Lung (tissue), 12 donors: ENCODE results near the gene C9orf153. TPM values are rescaled to one million over a fixed set of nuclear protein-coding genes. Genes with fewer than 3 reads are reported as not detected.
"Not testable (repeated sequence)": the region's sequence is repeated elsewhere in the genome, so short reads cannot be mapped to it uniquely, and the experiment has no call there.

Source experiments
- ATAC-seq: fragments of 200-7000 bp; cut with Tn5 transposase; one replicate; pipeline ENCODE4 v1.9.1; 2020; ENCODE audit warnings: moderate number of reproducible peaks; ENCODE audit not compliant: insufficient read depth, low FRiP score
- DNase-seq, 3 donors: peaks; one replicate each; pipeline ENCODE4 v3.0.0-alpha.2; 2013 to 2017
- H3K27ac ChIP-seq, 2 donors: one replicate each; pipeline ENCODE4 v1.5.1; 2013; ENCODE audit warnings: mild to moderate bottlenecking in 2 of 2, moderate library complexity in 2 of 2, control low read depth in 1 of 2, inconsistent platforms in 1 of 2, low read depth in 1 of 2, low read length in 1 of 2
- H3K27me3 ChIP-seq, 3 donors: one replicate each; pipeline ENCODE4 v1.5.1; 2013; ENCODE audit warnings: low read length in 2 of 3; ENCODE audit not compliant: control insufficient read depth in 3 of 3, insufficient read depth in 3 of 3
- H3K36me3 ChIP-seq, 4 donors: one replicate each; pipeline ENCODE4 v1.5.1; 2013; ENCODE audit warnings: low read length in 4 of 4, mild to moderate bottlenecking in 1 of 4, moderate library complexity in 1 of 4; ENCODE audit not compliant: control insufficient read depth in 4 of 4, insufficient read depth in 4 of 4
- H3K4me1 ChIP-seq, 5 donors: one replicate each; pipeline ENCODE4 v1.5.1; 2013; ENCODE audit warnings: low read length in 5 of 5, mild to moderate bottlenecking in 2 of 5, moderate library complexity in 1 of 5; ENCODE audit not compliant: control insufficient read depth in 5 of 5, insufficient read depth in 5 of 5
- H3K4me3 ChIP-seq: one replicate; pipeline ENCODE4 v1.5.1; 2013; ENCODE audit warnings: mild to moderate bottlenecking, control low read depth, moderate library complexity
- H3K9ac ChIP-seq, 2 donors: one replicate each; pipeline ENCODE4 v1.5.1; 2013; ENCODE audit warnings: low read length in 2 of 2, control low read depth in 1 of 2; ENCODE audit not compliant: insufficient read depth in 1 of 2
- H3K9me3 ChIP-seq, 4 donors: one replicate each; pipeline ENCODE4 v1.5.1; 2013; ENCODE audit warnings: low read length in 3 of 4, mild to moderate bottlenecking in 1 of 4, moderate library complexity in 1 of 4; ENCODE audit not compliant: control insufficient read depth in 4 of 4, insufficient read depth in 3 of 4
- CTCF ChIP-seq: IDR thresholded peaks from 2 replicates; pipeline ENCODE4 v1.5.1; 2012; ENCODE audit warnings: mild to moderate bottlenecking; ENCODE audit errors: control extremely low read depth, extremely low read depth
- WGBS, 2 donors: extraction: QIAGEN DNeasy Blood & Tissue Kit; methylation state at CpG; one replicate each; pipeline ENCODE4 v1.1.7; 2013; 5-methylcytosine and 5-hydroxymethylcytosine counted together
- polyA plus RNA-seq, 2 donors: library from polyadenylated mRNA; stranded (reverse); fragments of 200-250 nt; gene quantifications; one replicate each; pipeline ENCODE4 v1.2.1, GENCODE V29; 2013
- total RNA-seq, 2 donors: library from RNA; depleted of rRNA in 1 of 2; stranded (reverse); fragments of >200 nt in 1 of 2; gene quantifications; one replicate each; pipeline ENCODE4 v1.2.1, GENCODE V29; 2014 to 2021
- donor health status: control.
- donor health status: control.
- donor health status: Bipolar disorder and iron deficiency.
- donor health status: healthy.
- donor health status: DM: yes; HTN: yes; CAD: no.

C9orf153 gene
- total and polyA plus RNA-seq, 4 donors, result 0.02 to 2.7 (median 0.19) TPM

- no peak overlapping the region for H3K27ac ChIP-seq
- no peak for TF ChIP-seq CTCF
- WGBS, 2 donors, result 62 to 69% methylated on average over 2 of the region's 2 CpGs
- no peaks in the 10 kb centered on the region for H3K27me3 ChIP-seq
- DNase-seq, result no peak
- H3K4me3 ChIP-seq, result no peak overlapping the region
- H3K9me3 ChIP-seq, result no peaks in the 10 kb centered on the region
- no peak overlapping the region for H3K9ac ChIP-seq
- ATAC-seq, result no peak
- H3K36me3 ChIP-seq, result no peaks in the 10 kb centered on the region
- peaks cover 0 to 7% (median 0%) of the 10 kb centered on the region in 5 donors for H3K4me1 ChIP-seq
These were observed 58.8 kb downstream of the C9orf153 start for GRCh38 chr9:86200599-86201162.

GRCh38 chr9:86193088-86193487, 66.4 kb downstream of the C9orf153 start:
- 79% methylated on average over 4 of the region's 4 CpGs for WGBS, 2 donors
- H3K9me3 ChIP-seq, result peaks cover 0 to 15% (median 4%) of the 10 kb centered on the region in 4 donors
- H3K27ac ChIP-seq, result no peak overlapping the region
- DNase-seq, result no peak
- no peaks in the 10 kb centered on the region for H3K36me3 ChIP-seq
- no peaks in the 10 kb centered on the region for H3K27me3 ChIP-seq
- H3K4me3 ChIP-seq, result no peak overlapping the region
- no peak overlapping the region for H3K9ac ChIP-seq
- TF ChIP-seq CTCF, result no peak
- H3K4me1 ChIP-seq, result no peaks in the 10 kb centered on the region
- no peak for ATAC-seq

- H3K4me1 ChIP-seq, H3K4me3 ChIP-seq, DNase-seq, ATAC-seq, H3K36me3 ChIP-seq, H3K9ac ChIP-seq, H3K27me3 ChIP-seq, H3K27ac ChIP-seq: not testable (repeated sequence)
- H3K9me3 ChIP-seq, result peaks cover 0 to 15% (median 7%) of the 10 kb centered on the region in 4 donors
- WGBS, 2 donors, result 82 to 92% methylated on average over 1 of the region's 1 CpG
These were observed 68.8 kb downstream of the C9orf153 start for GRCh38 chr9:86190700-86191099.

GRCh38 chr9:86187121-86187520, 72.3 kb downstream of the C9orf153 start:
- TF ChIP-seq CTCF, result no peak
- Histone ChIP-seq H3K9ac (no peak overlapping the region), H3K4me1 (peaks cover 0 to 1% (median 0%) of the 10 kb centered on the region in 5 donors), H3K27ac (no peak overlapping the region), H3K4me3 (no peak overlapping the region), H3K9me3 (peaks cover 0 to 8% (median 2%) of the 10 kb centered on the region in 4 donors), H3K27me3 (no peaks in the 10 kb centered on the region), H3K36me3 (no peaks in the 10 kb centered on the region)
- no peak for ATAC-seq
- 42 to 45% methylated on average over 3 of the region's 3 CpGs for WGBS, 2 donors
- no peak for DNase-seq
